ENCODE data around the gene SCFD2. TPM values are rescaled to one million over a fixed set of nuclear protein-coding genes. Genes with fewer than 3 reads are reported as not detected.

The SCFD2 gene
- total RNA-seq, 1 donor from 2014 or later = 31.3 TPM

GRCh38 chr4:52964561-52965101 lies 401.2 kb downstream of the SCFD2 start:
- intact Hi-C loops (cut with micrococcal nuclease) = no loop called here

DNA sequence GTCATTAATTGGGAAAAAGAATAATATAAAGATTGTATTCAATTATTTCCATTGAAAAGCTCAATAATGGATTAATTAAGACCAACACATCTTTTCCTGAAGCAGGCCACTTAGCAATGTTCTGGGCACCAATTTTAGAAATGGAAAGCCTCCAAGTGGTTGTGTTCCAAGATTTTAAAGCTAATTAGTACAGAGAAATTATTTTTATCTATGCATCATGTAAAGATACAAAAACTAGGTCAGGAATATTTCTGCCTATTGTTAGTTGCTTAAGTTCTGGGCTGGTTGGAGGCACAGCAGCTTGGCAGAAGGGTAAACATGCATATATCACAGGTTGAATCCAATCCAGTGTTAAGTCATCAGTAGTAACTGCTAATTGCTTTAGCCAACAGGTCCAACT lies 401.9 kb downstream of the SCFD2 start:
- intact Hi-C loops (cut with micrococcal nuclease) = no loop called here

- intact Hi-C loops (cut with micrococcal nuclease) = no loop called here
Observed at GRCh38 chr4:52962721-52963120, 403.1 kb downstream of the SCFD2 start.

GRCh38 chr4:52961666-52962412 lies 404.0 kb downstream of the SCFD2 start:
- intact Hi-C loops (cut with micrococcal nuclease) = no loop called here

DNA sequence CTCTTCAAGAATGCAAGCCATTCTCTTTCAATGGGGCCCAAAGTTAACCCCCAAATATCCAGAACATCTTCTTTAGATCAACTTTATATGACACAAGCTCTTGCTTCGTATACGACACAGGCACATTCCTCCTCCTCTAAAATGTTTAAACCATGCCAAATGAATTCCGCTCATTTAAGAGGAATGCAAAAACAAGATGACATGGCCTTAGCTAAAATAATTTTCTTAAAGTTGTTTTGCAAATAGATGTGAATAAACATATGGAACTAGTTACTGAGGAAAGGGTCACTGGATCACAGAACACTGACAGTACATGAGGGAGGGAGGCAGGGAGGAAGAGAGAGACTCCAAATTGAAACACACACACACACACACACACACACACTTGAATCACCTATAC lies 406.3 kb downstream of the SCFD2 start:
- intact Hi-C loops (cut with micrococcal nuclease) = no loop called here

DNA sequence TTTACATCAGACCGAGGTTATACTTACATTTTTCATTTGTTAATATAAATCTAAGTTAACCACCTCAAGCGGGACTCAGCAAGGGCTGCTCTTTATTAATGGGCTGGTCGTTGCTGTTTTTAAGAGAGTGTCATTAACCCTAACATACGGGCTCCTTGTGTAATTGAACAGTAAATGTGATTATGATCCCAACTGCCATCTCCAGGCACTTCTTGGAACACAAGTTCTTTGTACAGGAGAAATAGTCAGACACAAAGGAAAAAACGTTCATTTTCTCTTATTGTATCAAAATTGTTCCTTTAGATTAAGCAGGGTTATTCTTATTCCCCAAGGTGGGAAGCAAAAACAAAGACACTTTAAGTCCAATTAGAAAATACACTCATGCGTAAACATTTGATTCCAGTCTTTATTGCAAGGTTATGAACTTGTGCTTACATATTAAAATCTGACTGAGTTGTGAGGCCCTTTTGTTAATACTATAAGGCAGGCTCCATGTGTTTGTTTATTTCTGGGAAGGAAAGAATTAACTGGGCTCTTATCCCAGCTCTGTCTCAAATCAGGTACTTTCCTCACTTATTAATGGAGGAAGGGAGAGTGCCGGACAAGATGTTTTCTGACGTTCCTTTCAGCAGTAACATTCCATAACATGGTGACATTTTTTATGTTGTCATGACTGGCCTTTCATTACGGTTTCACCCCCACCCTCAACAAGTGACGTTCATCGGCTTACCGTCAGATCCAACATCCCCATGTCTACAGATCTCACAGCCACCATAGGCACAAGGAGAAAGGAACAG lies 407.8 kb downstream of the SCFD2 start:
- intact Hi-C loops (cut with micrococcal nuclease) = no loop called here

DNA sequence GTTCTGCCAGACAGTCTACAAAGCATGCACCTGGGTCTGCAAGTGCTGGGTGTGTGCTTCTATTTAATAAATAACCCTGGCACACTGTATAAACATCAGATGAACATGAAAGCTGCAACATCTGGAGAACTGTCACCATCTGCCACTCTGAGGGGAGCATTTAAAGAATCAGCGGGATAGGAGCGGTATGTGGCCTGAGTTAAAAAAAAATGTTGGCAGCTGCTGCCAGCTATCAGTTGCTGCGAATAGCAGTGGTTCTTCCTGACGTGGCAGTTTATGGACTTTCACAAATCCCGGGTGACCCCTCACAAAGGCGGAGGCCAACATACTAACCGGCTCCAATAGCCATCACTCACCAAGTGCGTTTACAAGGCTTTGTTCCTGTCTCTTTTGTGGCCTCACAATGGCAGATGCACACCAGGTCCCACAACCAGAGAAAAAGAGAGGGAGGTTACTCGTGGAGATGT lies 408.6 kb downstream of the SCFD2 start:
- intact Hi-C loops (cut with micrococcal nuclease) = no loop called here

GRCh38 chr4:52956691-52957090 lies 409.2 kb downstream of the SCFD2 start:
- intact Hi-C loops (cut with micrococcal nuclease) = no loop called here

DNA sequence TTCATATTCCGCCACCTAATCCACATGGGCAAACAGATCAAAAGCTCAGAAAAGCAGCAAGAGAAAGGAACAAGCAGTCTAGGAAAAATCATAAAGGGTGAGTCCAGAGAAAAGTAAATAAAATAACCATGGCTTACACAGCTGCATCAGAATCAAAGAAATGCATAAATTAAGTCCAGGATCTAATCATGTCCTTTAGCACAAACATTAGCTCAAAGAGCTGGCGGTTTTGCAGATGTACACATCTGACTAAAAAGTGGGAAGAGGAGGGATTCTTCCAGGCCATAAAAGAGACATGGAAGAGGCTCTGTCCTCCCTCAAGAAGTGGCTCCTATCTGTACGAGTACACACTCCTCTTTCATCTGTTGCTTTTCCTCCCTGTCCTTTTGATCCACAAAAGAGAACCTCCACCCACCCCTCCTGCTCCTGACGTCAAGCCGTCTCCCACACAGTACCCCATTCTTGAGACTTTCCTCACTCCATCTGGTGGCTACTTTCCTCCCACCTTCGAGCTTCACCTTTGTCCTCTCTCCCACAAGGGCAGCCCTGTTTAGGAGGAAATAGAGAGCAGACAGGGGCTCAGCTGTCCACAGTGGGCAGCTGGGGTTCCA lies 411.2 kb downstream of the SCFD2 start:
- intact Hi-C loops (cut with micrococcal nuclease) = no loop called here

DNA sequence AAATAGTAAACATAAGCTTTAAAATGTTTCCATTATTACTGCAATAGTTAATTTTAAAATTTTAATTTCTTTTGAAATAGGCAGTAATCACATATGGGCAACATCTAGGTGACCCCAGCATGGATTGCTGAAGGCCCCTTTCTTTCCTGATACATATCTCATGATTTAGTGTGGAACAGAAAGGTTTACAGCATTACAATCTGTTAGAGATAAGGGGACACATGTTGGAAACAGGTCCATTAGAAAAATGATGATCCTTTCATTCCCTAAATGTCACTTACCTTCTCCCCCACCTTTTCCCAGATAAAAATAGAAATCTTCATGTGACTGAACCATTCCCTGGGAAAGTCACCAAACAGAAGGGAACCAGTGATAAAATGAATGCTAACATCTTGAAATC lies 413.3 kb downstream of the SCFD2 start:
- intact Hi-C loops (cut with micrococcal nuclease) = no loop called here

- intact Hi-C loops (cut with micrococcal nuclease) = no loop called here
Observed at GRCh38 chr4:52951016-52951415, 414.8 kb downstream of the SCFD2 start.

- intact Hi-C loops (cut with micrococcal nuclease) = no loop called here
Observed at GRCh38 chr4:52950226-52950625, 415.6 kb downstream of the SCFD2 start.

- intact Hi-C loops (cut with micrococcal nuclease) = no loop called here
Observed at GRCh38 chr4:52949336-52949735, 416.5 kb downstream of the SCFD2 start.

GRCh38 chr4:52948057-52948423 lies 417.8 kb downstream of the SCFD2 start:
- intact Hi-C loops (cut with micrococcal nuclease) = no loop called here

DNA sequence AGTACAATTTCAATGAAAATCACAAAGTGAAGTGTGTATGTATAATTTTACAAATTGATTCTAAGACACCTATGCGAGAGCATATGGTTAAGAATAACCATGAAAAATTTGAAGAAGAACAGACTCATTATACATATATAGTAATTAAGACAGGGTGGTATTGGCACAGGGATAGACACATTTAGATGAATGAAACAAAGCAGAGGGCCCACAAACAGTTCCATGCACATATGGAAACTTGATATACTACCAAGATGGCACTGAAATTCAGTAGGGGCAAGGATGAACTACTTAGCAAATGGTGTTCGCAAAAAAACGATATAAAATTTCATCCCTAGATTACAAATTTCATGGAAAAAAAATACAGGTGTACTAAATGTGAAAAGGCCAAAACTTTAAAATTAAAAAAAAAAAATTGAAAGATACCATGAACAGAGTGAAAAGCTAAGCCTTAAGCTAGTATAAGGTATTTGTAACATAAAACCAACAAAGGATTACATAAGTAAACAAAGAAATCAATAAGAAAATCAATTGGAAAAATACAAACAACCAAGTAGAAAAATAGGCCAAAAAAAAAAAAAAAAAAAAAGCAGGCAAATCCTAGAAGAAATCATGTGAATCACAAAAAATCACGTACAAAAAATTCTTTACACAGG lies 418.3 kb downstream of the SCFD2 start:
- intact Hi-C loops (cut with micrococcal nuclease) = no loop called here

DNA sequence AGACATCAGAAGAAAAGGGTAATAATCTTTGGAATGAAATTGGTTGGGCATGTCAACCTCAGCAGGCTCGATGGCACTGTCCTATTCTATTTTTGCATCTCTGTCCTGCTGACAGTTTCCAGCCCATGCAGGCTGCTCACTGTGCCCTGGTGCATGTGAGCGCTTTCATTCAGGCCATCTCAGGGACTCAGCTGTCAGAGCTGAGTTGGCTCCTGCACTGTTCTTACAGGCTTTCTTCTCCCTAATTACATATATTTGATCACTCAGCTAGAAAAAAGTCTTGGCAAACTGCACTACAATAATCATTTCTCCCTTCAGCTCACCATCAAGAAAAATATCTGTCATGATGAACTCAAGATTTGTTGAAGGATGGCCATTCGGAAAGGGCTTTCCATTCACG lies 419.0 kb downstream of the SCFD2 start:
- intact Hi-C loops (cut with micrococcal nuclease) = no loop called here

- intact Hi-C loops (cut with micrococcal nuclease) = no loop called here
Observed at GRCh38 chr4:52945982-52946381, 419.9 kb downstream of the SCFD2 start.

DNA sequence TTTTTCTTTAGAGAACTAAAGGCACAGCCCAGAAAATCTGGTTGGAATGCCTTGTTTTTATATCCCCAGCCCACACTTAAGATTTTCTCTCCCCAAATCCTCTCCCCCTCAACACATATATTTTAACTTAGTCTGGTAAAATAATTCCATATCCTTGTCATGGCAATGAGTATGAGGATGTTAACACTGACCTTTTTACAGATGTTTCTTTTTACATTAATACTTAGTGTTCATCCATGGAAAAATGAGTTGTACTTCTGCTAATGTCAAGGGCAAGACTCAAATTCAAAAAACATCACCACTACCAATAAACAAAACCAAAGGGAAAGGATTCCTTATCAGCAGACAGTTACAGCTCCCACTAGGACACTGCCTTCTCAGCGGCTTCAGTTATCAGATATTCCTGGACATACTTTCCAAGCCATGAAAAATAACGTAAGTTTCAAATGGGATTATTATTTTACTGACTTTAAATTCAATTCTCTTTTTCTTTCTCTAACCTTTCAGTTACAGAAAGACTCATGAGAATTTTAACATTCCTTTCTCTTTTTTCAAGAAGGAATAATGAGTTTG lies 420.4 kb downstream of the SCFD2 start:
- intact Hi-C loops (cut with micrococcal nuclease) = no loop called here

GRCh38 chr4:52943677-52944076 lies 422.2 kb downstream of the SCFD2 start:
- intact Hi-C loops (cut with micrococcal nuclease) = no loop called here

DNA sequence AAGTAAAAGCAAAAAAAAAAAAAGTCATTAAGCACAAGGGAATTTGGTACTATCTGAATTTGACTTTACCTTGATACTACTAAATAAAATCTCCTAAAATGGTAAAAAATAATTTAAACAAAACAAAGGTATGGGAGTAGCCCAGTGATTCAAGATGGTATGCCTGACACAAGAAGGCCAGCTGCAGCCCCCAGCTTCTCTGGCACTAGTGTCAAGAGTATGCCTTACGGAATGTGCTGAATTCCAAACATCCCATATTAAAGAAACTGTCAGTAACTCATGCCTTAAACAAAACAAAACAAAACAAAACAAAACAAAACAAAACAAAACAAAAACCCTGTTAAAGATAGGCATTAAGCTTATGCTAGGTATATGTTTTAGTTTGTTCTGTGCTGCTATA lies 422.9 kb downstream of the SCFD2 start:
- intact Hi-C loops (cut with micrococcal nuclease) = no loop called here

- intact Hi-C loops (cut with micrococcal nuclease) = no loop called here
Observed at GRCh38 chr4:52941450-52941849, 424.4 kb downstream of the SCFD2 start.
